GM15510 (cell line): Measurements from ENCODE around the gene BMAL1.

Experiments
- POLR2A ChIP-seq: IDR thresholded peaks from 3 replicates; pipeline ENCODE4 v1.6.1; 2011; ENCODE audit warnings: borderline replicate concordance; ENCODE audit not compliant: insufficient read length; ENCODE audit errors: extremely low read depth

Gene BMAL1

DNA sequence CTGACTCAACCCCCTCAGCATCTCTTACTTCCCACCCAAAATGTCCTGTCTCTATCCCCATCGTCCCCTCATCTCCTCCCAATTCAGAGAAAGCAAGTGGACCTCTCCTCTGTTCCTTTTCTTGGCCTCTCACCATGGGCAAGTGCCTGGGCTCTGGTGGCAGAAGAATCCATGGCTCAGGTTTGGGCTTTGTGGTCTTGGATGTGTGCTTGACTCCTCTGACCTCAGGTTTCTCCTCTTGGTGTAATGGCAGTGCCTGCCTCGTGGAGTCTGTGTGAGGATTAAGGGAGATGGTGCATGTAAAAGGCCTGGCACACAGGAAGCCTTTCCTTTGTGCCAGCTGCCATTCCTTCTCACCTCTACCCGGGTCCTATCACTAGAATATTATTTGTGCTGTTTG, 3.2 kb downstream of the BMAL1 start:
- TF ChIP-seq POLR2A, result no peak

DNA sequence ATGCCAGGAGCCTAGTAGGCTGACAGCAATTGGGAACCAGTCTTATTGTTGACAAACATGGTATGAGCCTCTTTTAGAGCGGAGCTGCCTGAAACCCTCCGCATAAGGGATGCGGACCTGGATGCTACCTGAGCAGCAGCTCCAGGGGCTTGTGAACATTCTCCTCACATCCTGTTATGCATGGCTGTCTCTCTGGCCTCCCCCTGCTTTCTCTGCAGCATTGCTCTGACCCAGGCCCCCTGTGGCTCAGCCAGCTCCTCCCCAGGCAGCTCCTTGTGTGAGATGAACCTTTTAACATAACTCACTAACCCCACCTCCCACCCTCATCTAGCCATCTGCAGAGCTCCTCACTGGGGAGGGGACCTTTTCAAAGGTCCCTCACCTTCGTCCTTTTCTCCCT, 6.0 kb downstream of the BMAL1 start:
- TF ChIP-seq POLR2A, result no peak

DNA sequence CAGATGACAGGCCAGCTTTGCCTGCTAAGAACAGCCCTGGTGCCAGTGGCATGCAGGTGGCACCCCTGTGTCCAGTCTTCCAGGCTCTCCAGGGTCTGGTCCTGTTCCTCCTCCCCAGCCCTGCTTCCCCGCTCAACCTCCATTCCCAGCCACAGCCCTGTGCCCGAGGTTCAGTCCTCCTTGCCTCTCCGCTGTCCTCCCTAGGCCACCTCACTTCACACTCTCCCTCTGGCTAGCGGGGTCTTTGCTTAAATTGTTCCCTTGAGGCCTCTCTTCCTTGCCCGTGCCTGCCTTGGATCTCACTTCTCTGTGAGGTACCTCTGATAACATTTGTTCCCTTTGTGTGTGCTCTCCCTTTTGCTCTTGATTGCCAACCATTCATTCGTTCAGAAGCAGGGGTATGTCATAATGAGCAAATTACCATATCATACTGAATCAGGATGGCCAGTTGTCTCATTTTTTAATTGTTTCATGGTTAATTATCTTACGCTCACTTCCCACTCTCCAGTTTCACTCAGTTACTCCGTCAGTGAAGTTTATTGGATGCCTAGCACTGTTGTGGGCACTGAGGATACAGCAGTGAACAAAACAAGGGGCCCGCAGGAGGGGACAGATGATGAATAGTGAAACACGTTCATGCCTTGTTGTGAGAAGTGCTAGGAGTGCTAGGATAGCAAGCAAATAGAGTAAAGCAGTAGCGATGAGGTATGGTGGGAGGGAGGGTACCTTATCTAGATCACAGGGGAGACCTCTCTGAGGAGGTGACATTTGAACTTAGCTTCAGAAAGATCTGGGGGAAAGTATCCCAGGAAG, 7.4 kb downstream of the BMAL1 start:
- no peak for TF ChIP-seq POLR2A

DNA sequence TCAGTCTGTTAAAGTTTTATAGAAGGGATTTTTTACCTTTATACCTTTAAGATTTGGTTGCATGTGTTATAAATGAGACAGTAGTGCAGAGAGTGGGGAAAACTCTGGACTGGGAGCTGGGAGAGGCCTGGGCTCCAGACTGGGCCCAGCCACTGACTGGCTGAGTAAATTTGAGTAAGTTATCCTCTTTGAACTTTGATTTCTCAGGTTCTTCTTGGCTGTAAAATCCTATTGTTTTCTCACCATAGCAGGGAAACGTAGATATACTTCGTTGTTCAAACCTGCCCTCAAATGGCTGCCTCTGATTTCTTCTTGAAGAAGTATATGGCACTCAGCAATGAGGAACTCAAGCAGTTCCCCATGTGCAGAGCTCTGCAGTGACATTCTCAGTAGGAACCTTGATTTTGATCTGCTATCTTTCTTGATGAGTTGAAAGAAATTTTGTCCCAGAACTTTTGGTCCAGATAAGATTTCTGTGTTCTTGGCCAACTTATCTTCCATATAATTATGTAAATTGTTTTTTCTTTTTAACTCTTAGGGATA, 8.8 kb downstream of the BMAL1 start:
- TF ChIP-seq POLR2A, result no peak

DNA sequence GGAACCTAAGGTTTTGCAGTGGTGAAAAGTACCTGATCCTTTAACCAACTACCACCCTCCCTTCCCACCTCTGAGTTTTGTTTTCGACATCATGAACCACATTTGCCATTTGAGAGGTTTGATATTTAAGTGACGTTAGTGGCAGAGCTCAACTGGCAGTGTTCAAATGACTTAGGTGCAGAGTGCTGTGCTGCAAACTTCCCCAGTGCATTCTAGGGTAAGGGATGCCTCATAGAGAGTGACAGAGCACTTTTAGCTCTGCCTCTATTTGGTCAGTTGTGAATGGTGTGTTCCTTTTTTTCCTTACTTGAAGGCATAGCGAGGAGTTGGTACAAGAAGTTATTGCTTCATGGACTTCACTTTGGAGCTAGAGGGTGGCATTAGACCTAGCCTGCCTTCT, 9.4 kb downstream of the BMAL1 start:
- TF ChIP-seq POLR2A, result no peak

DNA sequence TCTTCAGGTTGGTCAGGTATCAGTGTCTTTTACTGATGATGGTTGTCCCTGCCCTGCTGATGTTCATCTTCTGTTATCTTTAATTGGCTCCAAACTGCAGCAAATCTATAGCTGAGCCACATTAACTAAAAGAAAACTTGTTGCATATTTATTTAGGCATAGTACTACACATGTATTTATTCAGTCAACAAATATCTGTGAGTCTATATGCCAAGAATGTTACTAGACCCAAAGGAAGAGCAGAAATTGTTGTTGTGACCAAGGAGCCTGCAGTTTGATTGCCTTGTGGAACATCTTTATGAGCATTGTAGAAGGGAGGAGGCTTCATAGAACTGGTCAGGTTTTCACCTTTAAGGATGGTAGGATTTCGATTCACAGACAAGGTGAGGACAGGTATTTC, 10.1 kb downstream of the BMAL1 start:
- TF ChIP-seq POLR2A, result no peak

DNA sequence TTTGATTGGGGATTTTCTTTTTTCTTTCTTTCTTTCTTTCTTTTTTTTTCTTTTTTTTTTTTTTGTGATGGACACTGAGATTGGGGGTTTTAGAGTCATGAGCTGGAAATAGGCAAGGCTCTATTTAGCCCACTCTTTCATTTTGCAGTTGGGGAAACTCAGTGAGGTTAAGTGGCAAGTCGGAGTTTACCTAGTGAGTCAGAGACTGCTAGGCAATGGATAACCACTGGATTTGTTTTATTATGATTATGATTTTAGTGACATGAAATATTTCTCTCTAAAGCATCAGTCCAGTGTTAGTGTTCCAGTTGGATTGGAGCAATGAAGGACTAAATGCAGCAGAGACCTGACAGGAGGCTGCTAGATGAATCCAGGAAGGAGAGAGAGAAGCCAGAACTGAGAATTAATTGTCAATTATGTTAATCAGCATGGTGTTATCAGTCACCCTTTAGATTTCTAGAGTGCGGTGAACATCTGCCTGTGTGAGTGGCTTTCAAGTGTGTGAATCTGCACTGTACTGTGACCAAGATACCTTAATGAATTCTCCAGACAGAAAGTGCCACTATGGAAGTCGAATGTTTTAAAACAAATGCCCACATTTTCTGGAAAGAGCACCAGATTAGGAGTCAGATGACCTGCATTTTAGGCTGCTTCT, 10.9 kb downstream of the BMAL1 start:
- TF ChIP-seq POLR2A, result no peak

DNA sequence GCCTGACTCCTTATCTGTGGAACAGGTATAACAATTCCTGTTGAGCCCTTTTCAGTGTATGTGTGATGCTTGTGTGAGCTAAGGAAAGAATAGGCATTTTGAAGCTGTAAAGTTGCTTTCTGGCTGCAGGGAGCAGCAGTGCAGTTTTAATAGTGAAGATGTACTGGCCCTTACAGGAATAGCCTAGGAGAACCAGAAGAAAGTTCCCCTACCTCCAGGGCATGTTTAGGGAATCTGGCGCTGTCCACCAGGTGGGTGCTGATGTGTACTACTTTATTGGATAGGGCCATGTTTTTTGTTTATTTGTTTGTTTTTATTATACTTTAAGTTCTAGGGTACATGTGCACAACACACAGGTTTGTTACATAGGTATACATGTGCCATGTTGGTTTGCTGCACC, 11.5 kb downstream of the BMAL1 start:
- TF ChIP-seq POLR2A, result no peak

DNA sequence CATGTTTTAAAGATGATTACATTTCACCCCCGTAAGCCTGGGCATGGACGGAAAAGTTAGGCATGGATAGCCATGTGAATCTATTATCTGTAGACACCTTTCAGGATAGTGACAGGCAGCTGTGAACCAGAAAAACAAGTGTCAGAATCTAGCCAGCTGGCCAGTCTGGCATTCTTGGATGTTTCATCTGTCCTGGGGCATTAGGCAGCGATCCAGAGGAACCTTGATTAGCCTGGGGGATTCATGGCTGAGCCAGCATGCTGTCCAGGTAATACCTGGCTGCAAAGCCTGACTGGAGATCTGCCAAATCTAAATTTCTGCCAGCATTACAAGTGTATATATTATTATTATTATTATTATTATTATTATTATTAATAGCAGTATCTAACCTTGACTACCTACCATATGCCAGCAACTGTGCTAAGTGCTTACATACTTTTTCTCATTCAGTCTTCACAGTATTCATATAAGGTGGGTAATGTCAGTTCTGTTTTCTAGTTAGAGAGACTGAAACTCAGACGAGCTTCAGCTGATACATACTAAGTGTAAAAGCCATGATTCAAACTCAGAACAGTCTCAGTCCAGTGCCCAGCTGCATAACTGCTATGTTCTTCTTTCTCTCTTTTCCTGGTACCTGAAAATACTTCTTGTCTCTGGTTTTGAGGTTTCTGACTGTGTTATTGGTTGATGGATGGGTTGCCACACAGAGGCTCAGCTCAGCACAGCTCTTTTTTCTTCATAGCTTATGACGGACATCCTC, 12.8 kb downstream of the BMAL1 start:
- no peak for TF ChIP-seq POLR2A

DNA sequence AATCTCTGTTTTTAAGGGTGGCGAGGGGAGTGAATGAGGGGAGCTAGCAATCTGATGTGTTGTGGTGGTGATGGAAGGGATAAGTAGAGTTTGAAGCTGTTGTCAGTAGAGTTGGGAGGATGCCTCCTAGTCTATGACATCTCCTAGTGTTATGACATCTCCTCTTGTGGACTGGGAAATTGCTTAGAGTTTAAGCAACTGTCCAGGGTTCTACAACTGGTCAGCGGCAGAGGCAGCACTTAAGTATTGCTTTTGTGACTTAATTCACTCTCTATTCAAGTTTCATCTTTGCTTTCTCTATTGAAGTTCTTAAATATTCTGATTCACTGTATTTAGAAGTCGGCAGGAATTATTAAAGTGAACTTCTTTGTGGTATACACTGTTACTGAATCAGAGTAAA, 13.8 kb downstream of the BMAL1 start:
- no peak for TF ChIP-seq POLR2A

DNA sequence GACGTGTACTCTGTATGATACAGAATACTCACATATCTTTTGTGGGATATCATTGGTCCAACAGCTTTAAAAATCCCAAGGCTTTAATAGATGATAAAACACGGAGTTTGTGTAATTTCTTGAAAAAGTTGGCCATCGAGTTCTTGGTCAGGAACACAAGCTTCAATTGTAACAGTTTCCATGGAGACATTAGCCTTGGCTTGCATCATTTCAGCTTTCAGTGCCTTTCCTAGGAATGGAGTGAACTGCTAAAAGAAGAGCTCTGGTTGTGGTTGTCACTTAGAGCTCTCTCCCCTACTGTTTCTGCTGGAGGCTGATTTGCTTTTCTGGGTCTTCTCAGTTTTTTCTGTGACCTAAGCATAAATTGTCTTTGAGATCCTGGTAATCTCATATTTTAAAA, 14.2 kb downstream of the BMAL1 start:
- TF ChIP-seq POLR2A, result no peak

DNA sequence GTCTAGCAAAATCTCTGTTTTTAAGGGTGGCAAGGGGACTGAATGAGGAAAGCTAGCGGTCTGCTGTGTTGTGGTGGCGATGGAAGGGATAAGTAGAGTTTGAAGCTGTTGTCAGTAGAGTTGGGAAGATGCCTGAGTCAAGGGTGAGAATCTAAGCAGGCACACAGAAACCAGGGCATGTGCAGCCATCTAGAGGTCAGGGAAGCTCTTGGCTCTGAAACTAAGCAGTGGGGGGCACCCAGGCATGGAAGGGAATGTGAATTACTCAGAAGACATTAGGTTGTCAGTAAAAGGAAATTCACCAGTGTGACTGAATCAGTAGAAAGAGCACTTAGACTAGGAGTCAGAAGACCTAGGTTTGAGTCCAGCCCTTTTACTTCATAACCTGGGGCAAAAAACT, 15.4 kb downstream of the BMAL1 start:
- no peak for TF ChIP-seq POLR2A

DNA sequence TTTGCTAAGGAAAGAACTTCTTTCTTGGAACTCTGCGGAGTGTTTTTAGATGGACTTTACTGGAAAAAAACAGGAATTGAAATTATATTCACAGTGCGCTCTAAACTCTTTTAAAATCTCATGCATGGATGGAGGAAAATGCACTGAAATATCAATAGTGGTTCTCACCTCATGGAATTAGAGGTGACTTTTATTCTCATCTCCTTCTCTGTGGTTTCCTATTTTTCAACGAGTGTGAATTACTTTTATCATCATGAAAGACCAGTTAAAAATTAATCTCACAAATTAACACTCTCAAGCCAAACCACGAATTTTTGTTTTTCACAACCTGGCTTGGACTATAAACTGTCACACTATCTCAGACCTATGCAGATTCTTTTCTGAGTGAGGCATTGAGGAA, 16.6 kb downstream of the BMAL1 start:
- TF ChIP-seq POLR2A, result no peak

DNA sequence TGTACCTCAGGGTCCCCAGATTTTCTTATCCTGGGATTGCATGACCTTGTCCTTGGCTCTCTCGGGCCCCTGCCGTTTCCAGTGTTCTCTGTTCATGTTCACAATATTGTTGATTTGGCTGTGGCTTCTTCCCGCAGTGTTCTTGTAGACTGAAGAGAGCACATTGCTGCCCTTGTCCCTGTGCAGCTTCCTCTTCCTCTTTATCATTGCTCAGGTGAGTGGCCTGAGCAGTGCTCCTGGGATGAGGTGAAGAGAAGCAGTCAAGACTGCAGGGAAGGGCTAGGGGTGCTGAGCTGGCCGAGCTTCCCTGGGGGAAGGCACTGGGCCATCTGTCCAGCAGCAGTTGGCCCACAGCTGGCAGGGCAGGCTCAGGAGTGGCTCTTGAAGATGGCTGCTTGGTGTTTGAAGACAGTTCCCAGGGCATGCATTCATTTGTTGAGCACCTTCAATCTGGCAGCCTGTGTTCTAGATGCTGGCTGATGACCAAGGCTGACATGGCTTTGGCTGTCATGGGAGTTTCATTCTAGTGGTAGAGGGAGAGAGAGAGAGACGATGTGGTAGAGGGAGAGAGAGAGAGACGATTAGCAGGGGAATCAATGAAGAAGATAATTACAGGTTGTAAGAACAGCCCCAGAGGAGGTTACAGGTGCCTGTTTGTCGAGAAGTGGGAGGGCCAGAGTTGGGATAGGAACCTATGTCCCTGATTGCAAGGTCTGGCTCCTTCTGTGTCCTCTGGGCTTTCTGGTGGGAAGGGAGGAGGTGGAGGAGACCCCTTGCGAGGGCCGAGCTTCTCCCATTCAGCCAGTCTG, 17.4 kb downstream of the BMAL1 start:
- no peak for TF ChIP-seq POLR2A

DNA sequence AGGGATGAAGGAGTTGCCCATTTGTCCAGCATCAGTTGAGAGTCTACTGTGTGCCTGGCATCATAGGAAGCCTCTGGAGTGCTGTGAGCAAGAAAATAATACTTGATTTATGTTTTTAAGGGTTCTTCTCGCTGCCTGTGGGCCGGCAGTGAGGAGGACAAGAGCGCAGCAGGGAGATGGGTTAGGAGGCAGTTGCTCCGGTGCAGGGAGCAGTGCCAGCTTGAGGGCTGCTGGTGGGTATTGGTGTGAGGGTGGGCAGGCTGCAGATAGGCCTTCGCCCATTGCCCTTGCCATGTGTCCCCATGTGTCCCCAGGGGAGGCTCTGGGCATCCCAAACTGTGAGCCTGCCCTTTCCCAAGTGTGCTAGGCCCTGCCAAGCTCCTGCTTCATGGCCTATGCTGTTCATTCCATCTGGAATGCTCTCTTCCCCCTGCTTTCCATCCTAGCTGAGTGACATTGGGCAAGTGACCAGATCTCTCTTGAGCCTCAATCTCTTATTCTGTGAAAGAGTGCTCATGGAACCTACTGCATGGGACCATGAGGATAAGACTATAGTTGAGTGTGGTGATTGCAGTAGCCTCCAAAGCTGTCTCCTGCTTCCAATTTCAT, 19.8 kb downstream of the BMAL1 start:
- TF ChIP-seq POLR2A, result no peak

DNA sequence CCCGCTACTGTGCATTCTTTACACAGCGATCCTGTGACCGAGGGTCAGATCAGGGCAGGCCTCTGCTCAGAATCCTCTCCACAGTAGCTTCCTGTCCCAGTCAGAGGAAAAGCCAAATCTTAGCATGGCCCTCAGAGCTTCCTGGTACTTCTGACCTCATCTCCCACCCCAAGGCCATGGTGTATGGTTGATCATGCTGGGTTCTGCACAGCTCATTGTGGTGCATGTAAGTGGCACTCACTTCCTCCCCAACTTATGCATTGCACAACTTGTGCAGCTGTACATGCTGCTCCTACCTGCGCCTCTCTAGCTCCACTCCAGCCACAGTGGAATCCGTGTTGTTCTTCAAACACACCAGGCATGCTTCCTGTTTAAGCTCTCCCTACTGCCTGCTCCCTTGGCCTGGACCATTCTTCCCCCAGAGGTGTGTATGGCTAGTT, 20.3 kb downstream of the BMAL1 start:
- no peak for TF ChIP-seq POLR2A
